Measurements from ENCODE around the gene LY6G5C. TPM values are rescaled to one million over a fixed set of nuclear protein-coding genes. Genes with fewer than 3 reads are reported as not detected.

LY6G5C gene
- total and polyA plus RNA-seq, 2 donors (not counting 1 experiment from before 2014, with no cell fraction given), result 0.83 to 2.0 TPM

- Histone ChIP-seq H3K9me3 (ENCODE audit: control insufficient read depth, insufficient read depth, low read depth, low read length) (no peaks in the 10 kb centered on the region), H3K79me2 (ENCODE audit: control insufficient read depth, insufficient read depth, low read length) (peaks cover 28% of the 10 kb centered on the region), H3K4me3 (replicated peaks in 1 of 4; ENCODE audit: control extremely low read depth in 1 of 4, insufficient read depth in 1 of 4, low read depth in 3 of 4, low read length in 4 of 4) (no peak overlapping the region), H3K4me2 (ENCODE audit: extremely low read depth, insufficient read depth, low read length) (no peak overlapping the region), H4K20me1 (ENCODE audit: control insufficient read depth, extremely low read depth, insufficient read depth, low read length) (no peaks in the 10 kb centered on the region), H3K36me3 (ENCODE audit: control insufficient read depth, insufficient read depth, low read length) (peaks cover 66% of the 10 kb centered on the region), H3K9ac (ENCODE audit: insufficient read depth, low read length) (no peak overlapping the region), H3K27me3 (ENCODE audit: control insufficient read depth, insufficient read depth, low read length) (no peaks in the 10 kb centered on the region), H3K27ac (ENCODE audit: insufficient read depth, low read length) (no peak overlapping the region), H3K4me1 (ENCODE audit: control insufficient read depth, extremely low read depth, insufficient read depth, low read length) (peaks cover 2% of the 10 kb centered on the region), H2AFZ (ENCODE audit: low read length) (no peak overlapping the region)
- DNase-seq (ENCODE audit: low read depth in 2 of 2), result no peak
- TF ChIP-seq EZH2 (IDR thresholded peaks at IDR 0.05; ENCODE audit: low read length, missing control alignments) (no peak), CTCF (conservative IDR thresholded peaks at IDR 0.05 in 1 of 2, IDR thresholded peaks at IDR 0.05 in 1 of 2; ENCODE audit: low read depth in 1 of 2, low read length in 2 of 2) (no peak)
Observed at GRCh38 chr6:31630177-31630934, 50.5 kb downstream of the LY6G5C start.

GRCh38 chr6:31629014-31629413, 51.9 kb downstream of the LY6G5C start:
- Histone ChIP-seq H3K4me3 (replicated peaks in 1 of 4; ENCODE audit: control extremely low read depth in 1 of 4, insufficient read depth in 1 of 4, low read depth in 3 of 4, low read length in 4 of 4) (no peak overlapping the region), H3K9me3 (ENCODE audit: control insufficient read depth, insufficient read depth, low read depth, low read length) (no peaks in the 10 kb centered on the region), H3K4me2 (ENCODE audit: extremely low read depth, insufficient read depth, low read length) (no peak overlapping the region), H2AFZ (ENCODE audit: low read length) (no peak overlapping the region), H3K4me1 (ENCODE audit: control insufficient read depth, extremely low read depth, insufficient read depth, low read length) (peaks cover 2% of the 10 kb centered on the region), H4K20me1 (ENCODE audit: control insufficient read depth, extremely low read depth, insufficient read depth, low read length) (no peaks in the 10 kb centered on the region), H3K9ac (ENCODE audit: insufficient read depth, low read length) (no peak overlapping the region), H3K27me3 (ENCODE audit: control insufficient read depth, insufficient read depth, low read length) (no peaks in the 10 kb centered on the region), H3K79me2 (ENCODE audit: control insufficient read depth, insufficient read depth, low read length) (peaks cover 38% of the 10 kb centered on the region), H3K36me3 (ENCODE audit: control insufficient read depth, insufficient read depth, low read length) (peaks cover 64% of the 10 kb centered on the region), H3K27ac (ENCODE audit: insufficient read depth, low read length) (no peak overlapping the region)
- TF ChIP-seq EZH2 (IDR thresholded peaks at IDR 0.05; ENCODE audit: low read length, missing control alignments) (no peak), CTCF (conservative IDR thresholded peaks at IDR 0.05 in 1 of 2, IDR thresholded peaks at IDR 0.05 in 1 of 2; ENCODE audit: low read depth in 1 of 2, low read length in 2 of 2) (no peak)
- DNase-seq (ENCODE audit: low read depth in 2 of 2), result no peak

DNA sequence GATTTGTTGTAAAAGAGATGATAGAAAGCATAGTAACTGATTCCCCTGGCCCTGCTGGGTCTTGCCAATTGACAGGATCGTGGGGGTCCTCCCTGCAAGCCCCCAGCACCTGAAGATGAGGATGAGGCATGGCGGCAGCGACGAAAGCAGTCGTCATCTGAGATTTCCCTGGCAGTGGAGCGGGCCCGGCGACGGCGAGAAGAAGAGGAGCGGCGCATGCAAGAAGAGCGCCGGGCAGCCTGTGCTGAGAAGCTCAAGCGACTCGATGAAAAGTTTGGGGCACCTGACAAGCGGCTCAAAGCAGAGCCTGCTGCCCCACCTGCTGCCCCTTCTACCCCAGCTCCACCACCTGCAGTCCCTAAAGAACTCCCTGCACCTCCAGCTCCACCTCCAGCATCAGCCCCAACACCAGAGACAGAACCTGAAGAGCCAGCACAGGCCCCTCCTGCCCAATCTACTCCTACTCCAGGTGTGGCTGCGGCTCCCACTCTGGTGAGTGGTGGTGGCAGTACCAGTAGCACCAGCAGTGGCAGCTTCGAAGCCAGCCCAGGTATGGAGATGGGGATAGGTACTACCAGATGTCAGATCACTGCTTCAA, 53.1 kb downstream of the LY6G5C start:
- peaks cover 63% of the 10 kb centered on the region for H3K36me3 ChIP-seq (ENCODE audit: control insufficient read depth, insufficient read depth, low read length)
- H4K20me1 ChIP-seq (ENCODE audit: control insufficient read depth, extremely low read depth, insufficient read depth, low read length), result no peaks in the 10 kb centered on the region
- no peaks in the 10 kb centered on the region for H3K27me3 ChIP-seq (ENCODE audit: control insufficient read depth, insufficient read depth, low read length)
- no peak for DNase-seq (ENCODE audit: low read depth in 2 of 2)
- TF ChIP-seq CTCF (conservative IDR thresholded peaks at IDR 0.05 in 1 of 2, IDR thresholded peaks at IDR 0.05 in 1 of 2; ENCODE audit: low read depth in 1 of 2, low read length in 2 of 2) (no peak), EZH2 (IDR thresholded peaks at IDR 0.05; ENCODE audit: low read length, missing control alignments) (no peak)
- H3K4me1 ChIP-seq (ENCODE audit: control insufficient read depth, extremely low read depth, insufficient read depth, low read length), result no peaks in the 10 kb centered on the region
- H3K9me3 ChIP-seq (ENCODE audit: control insufficient read depth, insufficient read depth, low read depth, low read length), result no peaks in the 10 kb centered on the region
- H3K4me3 ChIP-seq (replicated peaks in 1 of 4; ENCODE audit: control extremely low read depth in 1 of 4, insufficient read depth in 1 of 4, low read depth in 3 of 4, low read length in 4 of 4), result no peak overlapping the region
- H3K27ac ChIP-seq (ENCODE audit: insufficient read depth, low read length), result no peak overlapping the region
- no peak overlapping the region for H3K9ac ChIP-seq (ENCODE audit: insufficient read depth, low read length)
- H2AFZ ChIP-seq (ENCODE audit: low read length), result no peak overlapping the region
- H3K79me2 ChIP-seq (ENCODE audit: control insufficient read depth, insufficient read depth, low read length), result peaks cover 47% of the 10 kb centered on the region
- no peak overlapping the region for H3K4me2 ChIP-seq (ENCODE audit: extremely low read depth, insufficient read depth, low read length)
